ENCODE data around the gene LRIT2. TPM values are rescaled to one million over a fixed set of nuclear protein-coding genes. Genes with fewer than 3 reads are reported as not detected.

Gene LRIT2
- polyA plus RNA-seq, 3 donors, result not detected

- H3K79me2 ChIP-seq (ENCODE audit: insufficient read depth, low read length), result no peaks in the 10 kb centered on the region
- H3K9me3 ChIP-seq (replicated peaks in 1 of 2; ENCODE audit: control insufficient read depth in 1 of 2, insufficient read depth in 1 of 2, low read length in 2 of 2), result no peaks in the 10 kb centered on the region
- no peak for DNase-seq
- H3K4me2 ChIP-seq (replicated peaks; ENCODE audit: extremely low read depth, low read length, poor library complexity, severe bottlenecking), result no peak overlapping the region
- no peaks in the 10 kb centered on the region for H3K4me1 Mint-ChIP-seq
- H3K27ac ChIP-seq (ENCODE audit: low read depth in 1 of 2, low read length in 2 of 2), result no peak overlapping the region
- peaks cover 0 to 9% of the 10 kb centered on the region in 2 donors for H3K27me3 ChIP-seq (ENCODE audit: control insufficient read depth in 2 of 2, insufficient read depth in 2 of 2, low read length in 2 of 2)
- no peak overlapping the region for H2AFZ ChIP-seq (ENCODE audit: insufficient read depth, low read depth, low read length, poor library complexity, severe bottlenecking)
- peaks cover 5 to 11% (median 7%) of the 10 kb centered on the region in 3 donors for H3K27me3 Mint-ChIP-seq (ENCODE audit: low read depth in 3 of 3)
- no peaks in the 10 kb centered on the region for H4K20me1 ChIP-seq (ENCODE audit: insufficient read depth, low read length)
- H3K9ac ChIP-seq (ENCODE audit: insufficient read depth, low read length, poor library complexity, severe bottlenecking), result no peak overlapping the region
- intact Hi-C loops (cut with micrococcal nuclease), result no loop called here
- H3K4me3 Mint-ChIP-seq, result no peak overlapping the region
- H3K36me3 ChIP-seq (replicated peaks in 1 of 2; ENCODE audit: control insufficient read depth in 1 of 2, insufficient read depth in 2 of 2, low read length in 2 of 2), result no peaks in the 10 kb centered on the region
- H3K9me3 Mint-ChIP-seq, result no peaks in the 10 kb centered on the region
- no peaks in the 10 kb centered on the region for H3K4me1 ChIP-seq (ENCODE audit: control insufficient read depth in 1 of 2, insufficient read depth in 2 of 2, low read length in 2 of 2)
- no peaks in the 10 kb centered on the region for H3K36me3 Mint-ChIP-seq
- WGBS (ENCODE audit: insufficient coverage), result 91% methylated on average over 8 of the region's 11 CpGs
- TF ChIP-seq CTCF (IDR thresholded peaks at IDR 0.05), result no peak
- no peak overlapping the region for H3K27ac Mint-ChIP-seq
- H3K4me3 ChIP-seq (replicated peaks in 1 of 3; ENCODE audit: low read depth in 2 of 3, low read length in 3 of 3), result no peak overlapping the region
Observed at GRCh38 chr10:84201682-84202081, 23.7 kb downstream of the LRIT2 start.

GRCh38 chr10:84201244-84201606 is 24.1 kb downstream of the LRIT2 start:
- Mint-ChIP-seq H3K4me1 (no peaks in the 10 kb centered on the region), H3K36me3 (no peaks in the 10 kb centered on the region), H3K27ac (no peak overlapping the region), H3K4me3 (no peak overlapping the region), H3K27me3 (ENCODE audit: low read depth in 3 of 3) (peaks cover 5 to 15% (median 11%) of the 10 kb centered on the region in 3 donors), H3K9me3 (no peaks in the 10 kb centered on the region)
- WGBS (ENCODE audit: insufficient coverage), result 89% methylated on average over 3 of the region's 6 CpGs
- H3K4me1 ChIP-seq (ENCODE audit: control insufficient read depth in 1 of 2, insufficient read depth in 2 of 2, low read length in 2 of 2), result no peaks in the 10 kb centered on the region
- H2AFZ ChIP-seq (ENCODE audit: insufficient read depth, low read depth, low read length, poor library complexity, severe bottlenecking), result no peak overlapping the region
- no peaks in the 10 kb centered on the region for H3K9me3 ChIP-seq (replicated peaks in 1 of 2; ENCODE audit: control insufficient read depth in 1 of 2, insufficient read depth in 1 of 2, low read length in 2 of 2)
- no peak overlapping the region for H3K9ac ChIP-seq (ENCODE audit: insufficient read depth, low read length, poor library complexity, severe bottlenecking)
- intact Hi-C loops (cut with micrococcal nuclease), result no loop called here
- DNase-seq, result no peak
- H3K27ac ChIP-seq (ENCODE audit: low read depth in 1 of 2, low read length in 2 of 2), result no peak overlapping the region
- no peaks in the 10 kb centered on the region for H3K36me3 ChIP-seq (replicated peaks in 1 of 2; ENCODE audit: control insufficient read depth in 1 of 2, insufficient read depth in 2 of 2, low read length in 2 of 2)
- H3K4me2 ChIP-seq (replicated peaks; ENCODE audit: extremely low read depth, low read length, poor library complexity, severe bottlenecking), result no peak overlapping the region
- H3K4me3 ChIP-seq (replicated peaks in 1 of 3; ENCODE audit: low read depth in 2 of 3, low read length in 3 of 3), result no peak overlapping the region
- H4K20me1 ChIP-seq (ENCODE audit: insufficient read depth, low read length), result no peaks in the 10 kb centered on the region
- no peak for TF ChIP-seq CTCF (IDR thresholded peaks at IDR 0.05)
- peaks cover 2 to 14% of the 10 kb centered on the region in 2 donors for H3K27me3 ChIP-seq (ENCODE audit: control insufficient read depth in 2 of 2, insufficient read depth in 2 of 2, low read length in 2 of 2)
- H3K79me2 ChIP-seq (ENCODE audit: insufficient read depth, low read length), result no peaks in the 10 kb centered on the region

Measured in CD14-positive monocyte (primary cell).